HG03439 (cell line): ENCODE measurements around the gene DPP4.

Experiments
- ATAC-seq: cut with Tn5 transposase; IDR thresholded peaks from one replicate; pipeline ENCODE4 v1.9.1; 2021; ENCODE audit warnings: mild to moderate bottlenecking, moderate library complexity; ENCODE audit not compliant: unreplicated experiment

DPP4 gene

DNA sequence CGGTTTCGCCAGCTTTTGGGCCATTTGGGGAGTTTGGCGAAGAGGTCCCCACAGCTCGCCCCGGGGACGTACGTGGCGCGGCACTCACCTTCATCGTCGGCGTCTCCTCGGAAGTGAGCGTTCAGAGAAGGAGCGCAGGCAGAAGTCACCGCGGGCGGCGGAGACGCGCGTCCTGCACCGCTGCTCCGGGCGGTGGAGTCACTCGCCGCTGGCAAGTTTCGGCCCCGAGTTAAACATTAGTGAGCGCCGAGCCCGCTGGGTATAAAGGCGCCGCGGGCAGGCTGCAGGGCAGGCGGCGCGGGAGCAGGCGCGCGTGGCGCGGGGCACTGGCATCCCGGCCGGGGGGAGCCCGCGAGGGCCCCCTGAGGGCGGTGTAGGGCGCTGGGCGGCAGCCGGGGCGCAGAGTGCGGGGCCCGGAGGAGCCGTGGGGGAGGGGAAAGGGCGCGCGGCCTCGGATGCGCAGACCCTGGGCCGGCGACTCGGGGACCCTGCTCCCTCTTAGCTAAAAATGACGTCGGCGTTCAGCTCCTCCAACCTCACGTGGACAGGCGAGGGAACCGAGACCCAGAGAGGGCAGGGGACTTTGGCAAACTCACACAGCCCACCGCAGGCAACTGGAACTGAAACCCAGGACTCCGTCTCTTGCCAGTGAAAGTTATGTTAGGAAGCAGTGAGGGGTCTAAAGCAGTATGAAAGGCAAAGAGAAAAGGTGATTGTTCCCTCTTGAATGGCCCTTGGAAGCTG lies at the start of gene DPP4:
TSS of gene DPP4 (minus strand) at position 328 of the 744 bp plus-strand sequence. CDS start at position 94, 234 bp downstream.
- peak; percentile 89 for ATAC-seq

DNA sequence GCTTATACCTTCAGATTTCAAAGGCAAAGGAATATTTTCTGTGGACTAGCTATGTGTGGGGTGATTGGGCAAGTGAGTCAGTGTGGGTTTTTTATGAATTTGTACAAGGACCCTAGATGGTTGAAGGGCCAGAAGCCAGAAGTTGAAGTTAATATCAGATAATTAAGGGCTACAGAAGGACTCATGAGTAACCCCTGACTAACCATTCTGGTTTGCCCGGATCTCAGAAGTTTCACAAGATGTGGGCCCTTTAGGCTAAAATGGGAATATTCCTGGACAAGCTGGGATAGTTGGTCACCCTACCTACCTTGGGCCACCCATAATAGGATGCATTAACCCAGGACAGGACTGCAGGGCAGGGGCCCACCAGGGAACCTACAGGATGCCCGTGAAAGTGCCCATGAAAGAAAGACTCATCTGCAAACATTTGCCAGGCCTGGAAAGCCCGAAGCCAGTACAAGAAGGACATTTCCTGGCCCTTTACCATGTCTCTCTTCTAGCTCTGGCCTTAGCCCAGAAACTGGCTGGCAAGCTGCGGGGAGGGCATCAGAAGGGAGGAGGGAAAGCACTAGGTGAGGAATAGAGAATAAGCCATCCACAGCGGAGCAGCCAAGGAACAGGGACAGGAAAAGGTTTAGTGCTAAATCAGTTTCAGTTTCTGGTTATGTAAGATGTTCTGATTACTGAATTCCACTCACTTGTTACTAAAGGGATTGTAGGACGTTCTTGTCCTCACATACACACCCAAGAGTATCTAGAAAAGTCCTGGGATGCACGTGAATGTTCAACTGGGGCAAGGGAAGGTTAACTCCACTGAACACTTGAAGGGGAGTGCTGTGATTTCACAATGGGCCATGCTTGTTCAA lies 44.4 kb upstream of the DPP4 start:
- no peak for ATAC-seq

DNA sequence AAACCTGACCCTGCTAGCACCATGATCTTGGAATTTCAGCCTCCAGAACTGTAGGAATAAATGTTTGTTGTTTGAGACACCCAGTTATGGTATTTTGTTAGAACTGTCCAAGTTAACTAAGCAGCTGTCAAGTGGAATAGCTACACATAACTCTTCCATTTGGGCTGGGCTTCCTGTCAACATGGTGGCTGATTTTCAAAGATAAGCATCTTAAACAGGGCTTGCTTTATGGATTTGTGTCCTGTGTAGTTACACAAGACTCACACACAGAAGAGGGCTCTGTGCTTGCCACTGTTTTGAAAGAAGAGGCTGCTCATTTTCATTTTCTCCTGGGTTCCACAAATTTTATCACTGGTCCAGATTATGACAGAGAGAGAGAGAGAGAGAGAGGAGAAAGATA lies 42.3 kb upstream of the DPP4 start:
- no peak for ATAC-seq

DNA sequence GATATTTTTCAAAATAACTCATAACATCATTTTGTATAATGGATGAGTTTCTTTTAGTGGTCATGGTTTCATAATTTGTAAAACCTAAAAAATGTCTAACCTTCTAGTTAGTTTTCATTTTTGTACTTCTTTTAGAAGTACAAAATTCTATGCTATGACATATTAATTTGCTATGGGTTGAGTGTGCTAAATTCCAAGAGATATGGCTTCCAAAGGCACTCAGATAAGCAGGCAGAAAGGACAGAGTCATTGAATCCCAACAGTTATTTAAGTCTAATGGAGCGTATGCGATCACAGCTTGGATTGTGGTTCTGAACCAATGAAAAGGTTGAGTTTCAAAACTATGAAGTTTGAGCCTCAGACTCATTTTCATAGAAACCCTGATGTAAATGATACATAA lies 41.1 kb upstream of the DPP4 start:
- ATAC-seq = no peak

DNA sequence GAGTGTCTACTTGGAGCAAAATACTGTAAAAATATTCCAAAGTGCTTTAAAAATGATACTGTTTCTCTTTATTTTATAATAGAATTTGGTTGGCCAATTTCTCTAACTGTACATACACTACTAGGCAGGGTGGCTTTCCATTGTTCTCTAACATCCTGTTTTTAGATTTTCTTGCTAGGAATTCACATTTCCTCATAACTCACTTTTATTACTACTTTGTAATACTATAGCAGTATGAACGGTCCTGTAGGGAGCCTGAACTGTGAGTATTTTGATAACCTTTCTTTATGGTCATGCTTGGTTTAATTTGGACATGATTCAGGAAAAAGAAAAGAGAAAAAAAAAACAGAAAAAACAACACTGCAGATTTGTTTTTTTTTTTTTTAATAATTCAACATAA lies 40.3 kb upstream of the DPP4 start:
- ATAC-seq = no peak

DNA sequence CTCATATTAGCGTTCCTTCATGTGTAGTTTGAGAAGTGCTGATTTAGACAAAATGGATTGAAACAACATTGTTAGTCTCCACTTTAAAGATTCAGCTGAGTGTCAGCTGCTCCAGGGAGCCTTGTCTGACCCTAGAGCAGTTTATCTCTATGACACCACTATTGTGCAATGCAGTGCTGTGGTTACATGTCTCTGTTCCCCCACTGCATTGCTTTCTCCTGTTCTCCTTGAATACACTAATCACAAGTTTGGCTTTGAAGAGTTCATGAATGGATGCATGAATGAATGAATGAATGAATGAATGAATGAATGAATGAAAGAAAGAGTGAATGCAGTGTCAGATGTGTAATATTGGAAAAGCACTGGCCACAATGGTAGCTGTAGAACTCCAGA lies 39.8 kb upstream of the DPP4 start:
- no peak for ATAC-seq

DNA sequence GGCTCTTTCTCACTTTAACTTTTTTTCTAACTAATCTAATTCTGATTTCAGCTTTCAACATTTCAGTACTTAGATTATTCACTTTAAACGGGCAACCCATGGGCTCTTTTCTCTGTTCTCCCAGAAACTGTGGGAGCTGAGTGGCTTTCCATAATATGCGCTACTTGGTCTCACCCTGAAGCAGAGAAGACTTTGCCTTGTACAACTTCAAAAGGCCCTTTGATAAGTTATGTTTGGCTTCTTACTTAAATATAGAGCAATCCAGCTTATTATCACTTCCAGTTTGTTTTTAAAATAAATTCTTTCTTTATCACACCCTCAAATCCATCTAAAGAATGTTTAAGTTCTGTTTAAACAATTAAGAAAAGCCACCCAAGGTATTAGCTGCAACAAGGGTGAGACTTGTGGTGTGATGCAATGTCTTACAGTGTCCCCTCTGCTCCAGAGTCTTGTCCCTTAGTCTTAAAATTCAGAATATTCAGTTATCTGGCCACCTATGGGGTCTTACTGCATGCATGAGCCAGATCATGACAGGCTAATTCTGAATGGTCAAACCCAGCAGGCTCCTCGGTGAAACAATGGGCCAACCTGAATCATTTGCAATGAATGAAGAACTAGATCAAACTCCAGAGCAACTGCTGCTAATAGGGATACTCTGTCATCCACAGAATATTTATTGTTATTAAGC lies 39.2 kb upstream of the DPP4 start:
- ATAC-seq = no peak

DNA sequence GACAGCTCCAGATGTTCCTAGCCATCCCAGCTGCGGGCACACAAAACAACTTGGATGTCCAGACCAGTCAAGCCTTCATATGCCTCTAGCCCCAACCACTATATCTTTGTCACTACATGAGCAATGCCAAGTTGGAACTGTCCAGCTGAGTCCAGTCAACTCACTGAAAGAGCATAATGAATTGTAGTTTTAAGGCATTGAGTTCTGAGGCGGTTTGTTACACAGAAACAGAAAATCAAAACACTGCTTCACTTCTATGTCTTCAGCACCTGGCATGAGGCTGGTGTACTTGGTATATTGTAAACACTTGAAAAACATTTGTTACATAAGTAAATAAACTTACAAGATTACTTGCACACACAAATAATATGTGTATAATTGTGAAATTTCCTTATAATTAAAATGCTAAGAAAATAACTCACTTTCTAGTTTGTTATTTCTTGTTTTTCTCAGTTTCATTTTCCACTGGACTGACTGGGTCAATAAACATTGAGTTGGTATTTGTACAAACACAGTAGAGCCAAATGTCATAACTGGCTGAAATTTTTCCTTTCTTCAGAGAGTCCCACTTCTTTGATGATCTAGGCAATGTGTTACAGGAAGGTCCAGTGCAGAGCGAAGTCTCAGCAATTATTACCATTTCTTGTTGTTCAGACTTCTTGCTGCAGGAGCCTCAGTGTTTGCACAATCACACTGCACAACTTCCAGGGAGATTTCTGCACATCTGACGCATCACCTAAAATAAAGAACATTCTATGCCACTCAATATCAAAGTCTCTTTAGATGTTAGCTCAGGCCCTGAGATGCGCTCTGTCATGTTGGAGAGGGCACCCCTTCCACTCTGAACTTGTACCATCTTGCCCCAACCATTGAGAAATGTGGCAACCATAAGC lies 38.2 kb upstream of the DPP4 start:
- ATAC-seq = no peak

DNA sequence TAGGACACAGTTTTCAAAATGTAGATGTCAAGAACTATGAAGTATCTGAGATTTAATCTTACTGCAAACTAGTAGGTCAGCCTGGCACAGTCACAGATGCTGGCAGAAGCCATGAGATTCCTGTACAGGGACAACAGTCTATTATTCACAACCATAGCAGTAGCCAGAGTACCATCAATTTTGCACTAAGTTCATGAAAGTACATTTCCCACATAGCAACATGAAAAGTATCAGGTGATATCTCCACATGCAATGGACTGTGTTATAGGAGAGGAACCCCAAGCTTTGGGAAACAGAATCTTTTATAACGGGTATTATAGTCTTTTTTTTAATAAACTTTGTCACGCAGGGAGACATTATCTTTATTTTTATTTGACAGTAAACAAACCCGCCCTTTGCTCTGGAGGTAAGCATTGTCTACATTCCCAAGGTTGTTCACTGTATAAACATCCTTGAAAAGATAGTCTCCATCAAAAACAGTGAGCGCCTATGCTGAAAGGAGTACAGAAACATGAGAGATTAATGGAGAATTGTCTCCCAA lies 33.4 kb upstream of the DPP4 start:
- ATAC-seq = no peak

DNA sequence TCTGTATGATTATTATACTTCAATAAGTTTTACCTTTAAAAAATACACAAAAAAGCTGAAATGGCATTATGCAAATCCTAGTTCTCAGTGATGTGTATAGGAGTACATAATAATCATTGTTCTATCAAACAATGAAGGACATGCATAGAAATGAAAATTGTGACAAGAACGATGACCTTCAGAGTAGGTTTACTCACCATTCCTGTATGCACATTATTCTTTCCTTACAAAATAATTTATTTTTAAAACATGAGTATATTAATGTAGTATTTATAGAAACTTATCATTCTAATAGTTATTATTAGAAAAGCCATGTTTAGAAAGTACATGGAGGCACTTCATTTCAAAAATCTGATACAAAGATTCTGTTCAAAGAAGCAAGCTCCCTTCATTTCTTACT lies 32.7 kb upstream of the DPP4 start:
- no peak for ATAC-seq

DNA sequence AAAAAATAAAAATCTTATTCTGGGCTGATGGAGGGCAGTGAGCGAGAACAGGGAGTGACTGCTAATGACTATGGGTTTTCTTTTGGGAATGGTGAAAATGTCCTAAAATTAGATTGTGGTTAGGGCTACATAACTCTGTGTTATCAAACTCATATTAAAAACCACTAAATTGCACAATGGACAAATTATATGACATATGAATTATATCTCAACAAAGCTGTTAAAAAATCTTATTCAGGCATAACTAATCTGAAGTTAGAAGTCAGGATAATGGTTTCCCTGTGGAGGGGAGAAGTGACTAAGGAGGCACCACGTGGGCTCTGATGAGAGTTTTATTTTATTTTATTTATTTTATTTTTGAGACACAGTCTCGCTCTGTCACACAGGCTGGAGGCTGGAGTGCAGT lies 32.1 kb upstream of the DPP4 start:
- ATAC-seq = no peak

DNA sequence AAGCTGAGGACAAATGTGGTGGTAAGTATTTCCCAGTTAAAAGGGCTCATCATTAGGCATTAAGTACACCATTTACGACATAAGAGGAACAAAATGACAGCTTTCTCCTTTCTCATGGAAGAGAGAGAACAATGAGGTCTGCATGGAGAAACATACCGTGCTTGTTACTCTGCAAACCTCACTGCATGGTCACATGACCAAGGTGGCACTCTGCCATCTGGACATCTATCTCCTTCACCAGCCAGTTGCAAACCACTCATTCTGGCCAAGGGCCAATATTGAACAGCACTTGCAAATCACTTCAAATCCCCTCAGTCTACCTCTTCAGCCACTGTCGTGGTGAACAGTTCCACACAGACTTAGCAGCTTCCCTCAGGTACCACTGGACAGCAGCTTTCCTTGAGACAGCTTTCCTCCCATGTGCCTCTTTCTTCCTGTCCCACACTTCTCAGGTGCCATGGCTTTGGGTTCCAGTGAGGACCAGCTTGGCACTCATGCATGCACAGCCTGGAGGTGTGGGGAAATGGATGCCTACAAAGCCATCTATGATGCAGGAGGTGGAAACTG lies 29.5 kb upstream of the DPP4 start:
- ATAC-seq = no peak

DNA sequence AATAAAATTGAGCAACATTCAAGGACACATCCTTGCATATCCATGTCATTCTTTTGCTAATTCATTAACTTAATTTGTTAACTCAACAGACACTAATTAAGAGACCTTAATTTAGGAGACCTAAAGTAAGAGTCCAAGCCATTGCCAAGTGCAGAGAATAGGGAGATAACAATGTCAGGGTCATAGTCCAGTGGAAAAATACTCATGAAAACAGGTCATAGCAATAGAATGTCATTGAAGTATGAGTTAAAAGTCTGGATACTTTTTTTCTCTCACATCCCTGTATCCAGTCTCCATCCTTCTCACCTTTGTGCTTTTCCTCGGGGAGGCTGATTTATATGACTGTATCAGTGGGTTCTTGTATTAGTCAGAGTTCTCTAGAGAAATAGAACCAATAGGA lies 26.6 kb upstream of the DPP4 start:
- no peak for ATAC-seq

DNA sequence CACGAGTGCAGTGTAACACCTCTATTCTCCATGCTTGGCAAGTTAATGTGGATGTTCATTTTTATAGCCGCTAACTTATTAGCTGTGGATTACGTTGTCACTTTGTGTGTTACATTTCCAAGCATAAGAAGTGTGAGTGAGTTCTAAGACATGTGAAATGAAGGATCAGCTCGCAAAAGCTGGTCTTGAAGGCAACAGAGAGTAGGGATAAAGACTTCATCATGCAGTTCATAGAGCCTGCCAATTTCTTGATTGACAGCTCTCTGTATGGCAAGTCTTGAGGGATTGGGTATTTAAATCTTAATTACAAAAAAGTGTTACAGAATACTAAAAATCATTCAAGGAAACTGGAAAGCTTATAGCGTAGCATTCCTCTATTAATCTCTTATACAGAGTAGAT lies 25.8 kb upstream of the DPP4 start:
- ATAC-seq = no peak

DNA sequence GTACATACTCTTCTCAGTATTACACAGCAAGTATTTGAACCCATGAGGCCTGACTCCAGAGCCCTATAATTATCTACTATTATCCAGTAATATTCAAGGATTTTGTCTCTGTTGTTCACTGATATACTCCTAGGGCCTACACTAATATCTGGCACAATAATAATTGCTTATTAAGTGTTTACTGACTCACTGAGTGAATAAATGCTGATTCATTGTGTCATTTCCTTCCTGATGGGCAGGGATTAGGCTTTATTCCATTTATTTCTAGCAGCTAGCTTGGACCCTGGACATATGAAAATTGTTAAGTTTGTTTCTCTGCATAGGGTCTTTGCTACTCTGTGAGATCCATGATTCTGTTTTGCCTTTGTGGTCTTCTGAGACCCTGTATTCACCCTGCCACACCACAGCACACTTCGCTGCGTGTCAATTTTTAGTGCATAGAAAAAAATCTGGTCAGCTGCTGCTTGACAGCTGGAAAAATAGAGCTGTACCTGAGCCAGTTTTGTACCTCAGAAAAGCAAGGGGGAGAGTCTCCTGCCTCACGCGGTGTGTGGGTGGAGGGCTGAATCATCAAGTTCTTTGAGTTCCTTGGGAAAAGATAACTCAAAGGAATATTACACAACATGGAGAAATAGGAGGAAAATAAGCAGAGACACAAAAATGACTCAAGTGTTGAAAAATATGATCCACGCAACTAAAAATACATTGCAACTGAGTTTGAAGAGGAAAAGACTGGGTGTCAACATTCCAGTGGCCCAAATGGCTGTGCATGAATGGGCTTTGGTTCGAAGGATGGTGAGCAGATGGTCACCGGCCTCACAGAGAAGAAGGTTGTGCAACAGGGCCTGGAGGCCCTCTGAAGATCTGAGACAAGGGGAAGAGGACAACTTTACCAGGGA lies 18.9 kb upstream of the DPP4 start:
- no peak for ATAC-seq

DNA sequence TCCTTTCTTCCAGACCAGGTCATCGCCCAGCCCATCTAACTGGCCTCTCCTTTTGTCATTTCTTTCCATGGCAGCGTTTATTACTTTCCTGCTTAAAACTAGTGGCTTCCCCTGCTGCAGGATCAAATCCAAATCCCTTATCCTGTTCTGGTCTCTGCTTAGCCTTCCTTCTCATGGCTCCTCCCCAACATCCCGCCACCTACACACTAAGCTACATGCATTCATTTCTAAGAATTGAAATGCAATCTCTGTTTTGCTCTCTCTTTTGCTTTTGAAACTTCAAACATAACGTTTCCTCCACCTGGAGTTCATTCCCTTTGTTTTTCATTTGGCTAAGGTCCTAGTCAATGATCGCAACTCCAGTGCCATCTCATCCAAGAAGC lies 18.0 kb upstream of the DPP4 start:
- no peak for ATAC-seq

DNA sequence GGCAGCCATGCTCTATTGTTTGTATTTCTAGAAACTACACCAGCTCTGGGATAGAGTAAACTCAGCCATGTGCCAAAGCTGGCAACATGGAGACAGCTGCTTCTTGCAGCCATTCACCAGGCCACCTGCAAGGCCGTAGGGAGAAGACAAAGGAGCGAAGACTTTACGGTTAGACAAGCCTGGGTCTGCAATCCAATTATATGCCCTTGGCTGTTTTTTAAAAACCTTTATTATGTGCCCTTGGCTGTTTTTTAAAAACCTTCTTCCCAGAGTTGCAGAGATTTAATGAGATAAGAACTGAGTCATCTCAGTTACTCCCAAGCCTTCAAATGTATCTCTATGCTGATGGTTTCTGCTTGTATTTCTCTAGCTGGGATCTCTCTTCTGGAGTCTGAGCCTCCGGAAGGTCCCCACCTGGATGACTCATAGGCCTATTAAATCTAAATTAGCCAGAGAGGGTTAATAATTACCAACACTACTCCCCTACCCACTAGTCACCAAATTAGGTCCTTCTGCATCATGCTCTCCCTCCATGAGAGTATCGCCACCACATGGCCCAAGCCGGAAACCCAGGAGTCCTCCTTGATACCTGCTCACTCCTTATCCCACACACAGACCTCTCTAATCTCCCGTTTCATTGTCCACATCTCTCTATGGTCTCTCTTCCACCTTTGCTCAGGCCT lies 17.5 kb upstream of the DPP4 start:
- ATAC-seq = no peak

DNA sequence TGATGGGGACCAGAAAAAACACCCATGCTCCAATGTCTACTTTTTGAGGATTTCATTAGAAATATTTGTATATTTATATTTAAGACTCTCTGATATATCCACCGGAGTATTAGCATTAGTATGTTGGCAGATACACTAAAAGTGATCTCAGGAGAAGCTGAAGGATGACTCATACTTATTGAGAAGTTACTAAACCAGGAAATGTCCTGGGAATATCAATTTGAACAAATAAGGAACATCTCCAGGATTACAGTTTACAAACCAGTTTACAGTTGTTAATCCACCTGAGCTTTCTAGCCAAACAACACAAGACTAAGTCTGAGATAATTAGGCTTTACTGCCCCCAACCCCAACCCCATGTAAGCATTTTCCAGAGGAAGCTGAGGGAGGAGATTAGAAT lies 16.1 kb upstream of the DPP4 start:
- no peak for ATAC-seq

DNA sequence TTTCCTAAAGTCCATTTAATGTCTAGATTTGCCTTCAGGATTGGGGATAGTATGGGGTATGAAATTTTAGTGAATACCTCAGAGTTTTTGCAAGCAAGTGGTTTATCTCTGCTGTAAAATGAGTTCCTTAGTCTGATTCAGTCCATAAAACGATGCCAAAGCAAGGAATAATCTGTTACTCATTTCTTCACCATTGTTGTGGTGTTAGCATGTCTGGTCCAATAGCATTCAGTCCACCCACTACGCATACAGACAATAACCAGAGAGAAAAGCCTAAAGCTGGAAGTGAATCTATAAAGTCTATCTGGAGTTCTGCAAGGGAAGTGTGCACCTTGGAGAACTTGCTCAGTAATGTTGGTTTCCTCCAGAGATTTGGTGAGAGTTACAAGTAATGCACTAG lies 12.9 kb upstream of the DPP4 start:
- no peak for ATAC-seq
